ENCODE results near the gene FOXN1.

DNA sequence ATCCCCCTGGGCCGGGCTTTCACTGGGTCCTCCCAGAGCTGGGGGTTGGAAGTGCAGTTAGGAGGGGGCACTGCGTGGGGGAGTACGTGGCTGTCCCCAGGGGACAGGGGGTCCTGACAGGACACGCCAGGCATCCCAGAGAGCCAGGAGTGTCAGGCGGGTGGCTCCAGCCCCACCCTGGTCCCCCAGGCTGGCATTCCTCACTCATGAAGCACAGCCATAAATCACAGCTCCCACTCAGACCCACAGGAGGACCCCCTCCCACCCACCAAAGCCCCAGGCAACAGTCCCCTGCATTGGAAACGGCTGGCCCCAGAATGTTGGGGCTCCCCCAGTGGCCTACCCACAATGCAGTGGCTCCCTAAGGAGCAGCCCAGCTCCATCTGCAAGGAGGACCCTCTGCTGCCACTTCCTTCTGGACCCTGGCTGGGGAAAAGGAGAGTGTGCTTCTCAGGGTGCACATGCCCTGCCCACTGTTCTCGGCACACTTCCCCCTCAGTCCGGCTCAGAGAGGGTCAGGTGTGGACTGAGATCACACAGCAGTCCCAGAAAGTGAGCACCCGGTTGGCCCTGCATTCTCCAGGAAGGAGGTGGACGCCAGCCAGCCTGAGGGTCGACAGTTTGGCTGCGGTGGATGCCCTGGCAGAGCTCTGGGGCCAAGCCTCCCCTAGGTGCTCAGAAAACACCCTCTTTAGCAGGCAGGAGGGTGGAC lies 7.3 kb upstream of the FOXN1 start:
- TF ChIP-seq POLR2AphosphoS2 (conservative IDR thresholded peaks at IDR 0.05; ENCODE audit: low read length): no peak
- TF ChIP-seq BHLHE40 (IDR thresholded peaks at IDR 0.05; ENCODE audit: low read depth, low read length): no peak
- TF ChIP-seq JUN (IDR thresholded peaks at IDR 0.05): no peak
- TF ChIP-seq, protein P1, sequence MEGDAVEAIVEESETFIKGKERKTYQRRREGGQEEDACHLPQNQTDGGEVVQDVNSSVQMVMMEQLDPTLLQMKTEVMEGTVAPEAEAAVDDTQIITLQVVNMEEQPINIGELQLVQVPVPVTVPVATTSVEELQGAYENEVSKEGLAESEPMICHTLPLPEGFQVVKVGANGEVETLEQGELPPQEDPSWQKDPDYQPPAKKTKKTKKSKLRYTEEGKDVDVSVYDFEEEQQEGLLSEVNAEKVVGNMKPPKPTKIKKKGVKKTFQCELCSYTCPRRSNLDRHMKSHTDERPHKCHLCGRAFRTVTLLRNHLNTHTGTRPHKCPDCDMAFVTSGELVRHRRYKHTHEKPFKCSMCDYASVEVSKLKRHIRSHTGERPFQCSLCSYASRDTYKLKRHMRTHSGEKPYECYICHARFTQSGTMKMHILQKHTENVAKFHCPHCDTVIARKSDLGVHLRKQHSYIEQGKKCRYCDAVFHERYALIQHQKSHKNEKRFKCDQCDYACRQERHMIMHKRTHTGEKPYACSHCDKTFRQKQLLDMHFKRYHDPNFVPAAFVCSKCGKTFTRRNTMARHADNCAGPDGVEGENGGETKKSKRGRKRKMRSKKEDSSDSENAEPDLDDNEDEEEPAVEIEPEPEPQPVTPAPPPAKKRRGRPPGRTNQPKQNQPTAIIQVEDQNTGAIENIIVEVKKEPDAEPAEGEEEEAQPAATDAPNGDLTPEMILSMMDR (IDR thresholded peaks at IDR 0.05): no peak
- no peak for TF ChIP-seq MAFK (IDR thresholded peaks at IDR 0.05; ENCODE audit: partially characterized antibody)
- TF ChIP-seq CEBPB (IDR thresholded peaks at IDR 0.05): no peak
- TF ChIP-seq RAD21 (conservative IDR thresholded peaks at IDR 0.05 in 1 of 2, IDR thresholded peaks at IDR 0.05 in 1 of 2): no peak
- TF ChIP-seq NPAS2 (CRISPR knock-in tag; IDR thresholded peaks at IDR 0.05; ENCODE audit: borderline replicate concordance): no peak

Measured in A549 (cell line).